Fibroblast of the aortic adventitia (primary cell): ENCODE results near the gene HSPB3. TPM values are rescaled to one million over a fixed set of nuclear protein-coding genes. Genes with fewer than 3 reads are reported as not detected.
A peak's percentile ranks its signal among the peaks of the same experiment; 100 is the strongest.
"Not testable (repeated sequence)": the region's sequence is repeated elsewhere in the genome, so short reads cannot be mapped to it uniquely, and the experiment has no call there.

Source experiments
- DNase-seq: peaks from one replicate; pipeline ENCODE4 v3.0.0-alpha.2; 2010; ENCODE audit warnings: low read depth
- H3K4me3 ChIP-seq: 2 replicates; pipeline ENCODE4 v1.5.1; 2011; ENCODE audit warnings: low read depth, mild to moderate bottlenecking, control low read depth, low read length, moderate library complexity
- CTCF ChIP-seq: IDR thresholded peaks from 2 replicates; pipeline ENCODE4 v1.5.1; 2011; ENCODE audit warnings: mild to moderate bottlenecking, low read length, control low read depth, inconsistent platforms; ENCODE audit not compliant: insufficient read depth
- total RNA-seq: library from RNA; depleted of rRNA; stranded (reverse); fragments of >200 nt; gene quantifications from 2 replicates; pipeline ENCODE4 v1.2.3, GENCODE V29; 2012; ENCODE audit warnings: low replicate concordance

HSPB3 gene
- total RNA-seq, 1 donor: 0.63 TPM

GRCh38 chr5:54484219-54484894 is 28.9 kb downstream of the HSPB3 start:
- DNase-seq: no peak
- no peak for TF ChIP-seq CTCF
- H3K4me3 ChIP-seq: no peak overlapping the region

- DNase-seq, H3K4me3 ChIP-seq: not testable (repeated sequence)
These were observed 30.2 kb downstream of the HSPB3 start for GRCh38 chr5:54485659-54486058.

GRCh38 chr5:54489648-54489979 is 34.1 kb downstream of the HSPB3 start:
- H3K4me3 ChIP-seq, DNase-seq: not testable (repeated sequence)

- H3K4me3 ChIP-seq: no peak overlapping the region
- no peak for DNase-seq
- no peak for TF ChIP-seq CTCF
These were observed 35.8 kb downstream of the HSPB3 start for GRCh38 chr5:54491326-54491725.

GRCh38 chr5:54492178-54492577 is 36.7 kb downstream of the HSPB3 start:
- DNase-seq: peak; percentile 42
- no peak for TF ChIP-seq CTCF
- H3K4me3 ChIP-seq: no peak overlapping the region

- no peak for DNase-seq
- TF ChIP-seq CTCF: no peak
- H3K4me3 ChIP-seq: no peak overlapping the region
These were observed 39.5 kb downstream of the HSPB3 start for GRCh38 chr5:54495027-54495426.

Other genes with a start within 250 kb of the HSPB3 start
- 5.4 and 22.0 TPM in 2 replicates for gene ARL15, start 145.1 kb upstream of the HSPB3 start, total RNA-seq
- 38.8 and 44.7 TPM in 2 replicates for gene SNX18, start 62.1 kb downstream of the HSPB3 start, total RNA-seq